T-helper 9 cell (primary cell): Measurements from ENCODE around the gene RAB11FIP5.
"Not testable (repeated sequence)": the region's sequence is repeated elsewhere in the genome, so short reads cannot be mapped to it uniquely, and the experiment has no call there.

Experiments used
- DNase-seq: peaks from one replicate; pipeline ENCODE4 v3.0.0-alpha.2; 2020
- total RNA-seq, 2 donors: gene quantifications; one replicate each; lab custom pipeline; 2026; lab: John Stamatoyannopoulos, UW

RAB11FIP5 gene
- 21.5 to 33.0 reads per million in 2 donors for total RNA-seq

GRCh38 chr2:73112913-73113854, at the start of gene RAB11FIP5:
Gene RAB11FIP5, minus strand, starts transcription at chr2:73112948. Its CDS starts 171 bp downstream, at chr2:73112777.
- DNase-seq = peak; percentile 79

GRCh38 chr2:73156539-73157124, 43.9 kb upstream of the RAB11FIP5 start:
- DNase-seq = no peak

GRCh38 chr2:73142937-73143336, 30.2 kb upstream of the RAB11FIP5 start:
- no peak for DNase-seq

GRCh38 chr2:73141896-73142295, 29.1 kb upstream of the RAB11FIP5 start:
- DNase-seq = no peak

GRCh38 chr2:73135236-73135635, 22.5 kb upstream of the RAB11FIP5 start:
- no peak for DNase-seq

GRCh38 chr2:73134471-73134870, 21.7 kb upstream of the RAB11FIP5 start:
- DNase-seq = no peak

- DNase-seq = no peak
These were observed 20.9 kb upstream of the RAB11FIP5 start for GRCh38 chr2:73133566-73134197.

GRCh38 chr2:73131807-73132206, 19.1 kb upstream of the RAB11FIP5 start:
- DNase-seq = no peak

- no peak for DNase-seq
These were observed 18.0 kb upstream of the RAB11FIP5 start for GRCh38 chr2:73130790-73131189.

- DNase-seq = no peak
These were observed 16.2 kb upstream of the RAB11FIP5 start for GRCh38 chr2:73128841-73129535.

GRCh38 chr2:73122536-73122935, 9.8 kb upstream of the RAB11FIP5 start:
- DNase-seq = no peak

- DNase-seq = not testable (repeated sequence)
These were observed 7.0 kb upstream of the RAB11FIP5 start for GRCh38 chr2:73119611-73120239.

GRCh38 chr2:73117441-73117840, 4.7 kb upstream of the RAB11FIP5 start:
- DNase-seq = no peak

- no peak for DNase-seq
These were observed 3.6 kb upstream of the RAB11FIP5 start for GRCh38 chr2:73116182-73116960.

- DNase-seq = no peak
These were observed 1.6 kb upstream of the RAB11FIP5 start for GRCh38 chr2:73114273-73114867.

GRCh38 chr2:73112026-73112912, 479 bp downstream of the RAB11FIP5 start:
- peak; percentile 24 for DNase-seq

GRCh38 chr2:73111073-73112025, 1.4 kb downstream of the RAB11FIP5 start:
- no peak for DNase-seq

- no peak for DNase-seq
These were observed 2.3 kb downstream of the RAB11FIP5 start for GRCh38 chr2:73110168-73111072.
